ENCODE results near the gene AKT3. TPM values are rescaled to one million over a fixed set of nuclear protein-coding genes. Genes with fewer than 3 reads are reported as not detected.

Gene AKT3
- total and polyA plus RNA-seq, 8 donors = 5.5 to 100 (median 13.8) TPM

DNA sequence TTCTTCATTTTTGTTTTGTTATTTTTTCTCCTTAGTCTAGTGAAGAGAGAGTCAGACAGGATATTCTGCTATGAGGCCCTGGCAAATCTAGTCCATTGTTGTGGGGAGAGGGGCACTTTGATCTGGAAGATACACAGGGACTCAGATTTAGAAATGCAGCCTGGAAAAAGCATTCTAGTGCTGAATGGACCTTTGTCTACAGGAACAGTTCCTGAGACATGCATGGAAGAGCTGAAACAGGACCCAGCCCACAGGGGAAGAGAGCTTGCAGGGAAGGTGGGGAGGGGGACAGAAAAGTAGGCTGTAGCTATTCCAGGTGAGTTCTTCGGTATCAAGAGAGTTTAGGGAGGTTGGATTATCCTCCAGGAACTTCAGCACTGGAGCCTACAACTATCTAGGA, 98.5 kb downstream of the AKT3 start:
- Histone ChIP-seq H3K36me3 (no peaks in the 10 kb centered on the region), H3K27ac (no peak overlapping the region), H3K27me3 (no peaks in the 10 kb centered on the region), H3K4me1 (peaks cover 0 to 20% (median 4%) of the 10 kb centered on the region in 4 donors), H3K4me3 (no peak overlapping the region), H3K9me3 (no peaks in the 10 kb centered on the region)
- 56 to 100% (median 91%) methylated on average over 1 of the region's 1 CpG for WGBS, 5 donors
- intact Hi-C loops (cut with DNase I; ENCODE audit: low total_unique reads) = no loop called here
- no peak for DNase-seq
- TF ChIP-seq POLR2AphosphoS5 (IDR thresholded peaks at IDR 0.05) = no peak
- TF ChIP-seq POLR2A (IDR thresholded peaks at IDR 0.05) = no peak
- no peak for TF ChIP-seq EP300 (IDR thresholded peaks at IDR 0.05)
- TF ChIP-seq, protein P1, sequence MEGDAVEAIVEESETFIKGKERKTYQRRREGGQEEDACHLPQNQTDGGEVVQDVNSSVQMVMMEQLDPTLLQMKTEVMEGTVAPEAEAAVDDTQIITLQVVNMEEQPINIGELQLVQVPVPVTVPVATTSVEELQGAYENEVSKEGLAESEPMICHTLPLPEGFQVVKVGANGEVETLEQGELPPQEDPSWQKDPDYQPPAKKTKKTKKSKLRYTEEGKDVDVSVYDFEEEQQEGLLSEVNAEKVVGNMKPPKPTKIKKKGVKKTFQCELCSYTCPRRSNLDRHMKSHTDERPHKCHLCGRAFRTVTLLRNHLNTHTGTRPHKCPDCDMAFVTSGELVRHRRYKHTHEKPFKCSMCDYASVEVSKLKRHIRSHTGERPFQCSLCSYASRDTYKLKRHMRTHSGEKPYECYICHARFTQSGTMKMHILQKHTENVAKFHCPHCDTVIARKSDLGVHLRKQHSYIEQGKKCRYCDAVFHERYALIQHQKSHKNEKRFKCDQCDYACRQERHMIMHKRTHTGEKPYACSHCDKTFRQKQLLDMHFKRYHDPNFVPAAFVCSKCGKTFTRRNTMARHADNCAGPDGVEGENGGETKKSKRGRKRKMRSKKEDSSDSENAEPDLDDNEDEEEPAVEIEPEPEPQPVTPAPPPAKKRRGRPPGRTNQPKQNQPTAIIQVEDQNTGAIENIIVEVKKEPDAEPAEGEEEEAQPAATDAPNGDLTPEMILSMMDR (IDR thresholded peaks at IDR 0.05) = no peak

DNA sequence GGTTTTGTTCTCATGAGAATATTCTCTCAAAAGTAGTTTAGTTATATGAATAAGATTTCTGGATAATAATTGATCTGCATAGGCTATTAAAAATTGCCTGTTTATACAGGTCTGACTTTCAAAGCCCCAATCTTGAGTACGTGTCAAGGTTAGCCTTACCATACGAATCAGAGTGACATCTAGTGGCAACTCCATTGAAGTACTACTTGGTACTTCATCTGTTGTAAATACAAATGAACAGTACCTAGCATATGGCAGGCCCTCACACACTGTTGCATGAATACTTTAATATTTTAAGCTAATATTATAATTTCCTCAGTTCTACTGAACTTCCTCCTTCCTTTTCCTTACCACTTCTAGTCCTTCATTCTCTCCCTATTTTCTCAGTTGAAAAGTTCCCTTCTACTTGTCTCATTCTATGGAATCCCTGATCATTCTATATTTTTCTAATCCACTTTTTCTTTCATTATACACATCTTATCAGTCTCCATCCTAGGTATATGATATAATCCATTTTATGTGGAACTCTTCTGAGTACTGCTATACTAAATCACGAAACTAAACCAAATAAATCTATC, 101.2 kb downstream of the AKT3 start:
- H3K36me3 ChIP-seq = no peaks in the 10 kb centered on the region
- no peaks in the 10 kb centered on the region for H3K9me3 ChIP-seq
- peak in 1 of 2 donors; percentile 88 for DNase-seq
- H3K27ac ChIP-seq = no peak overlapping the region
- TF ChIP-seq, protein P1 (IDR thresholded peaks at IDR 0.05) = peak in 5 of 7 experiments; percentile 62 to 72 (median 67)
- TF ChIP-seq POLR2AphosphoS5 (IDR thresholded peaks at IDR 0.05) (peak in 1 of 3 donors; percentile 32), POLR2A (IDR thresholded peaks at IDR 0.05) (no peak), EP300 (IDR thresholded peaks at IDR 0.05) (no peak)
- H3K4me3 ChIP-seq = no peak overlapping the region
- 23 to 32% (median 28%) methylated on average over 3 of the region's 3 CpGs for WGBS, 5 donors
- intact Hi-C loops (cut with DNase I; ENCODE audit: low total_unique reads) = no loop called here
- peaks cover 0 to 15% (median 4%) of the 10 kb centered on the region in 4 donors for H3K4me1 ChIP-seq
- H3K27me3 ChIP-seq = no peaks in the 10 kb centered on the region

DNA sequence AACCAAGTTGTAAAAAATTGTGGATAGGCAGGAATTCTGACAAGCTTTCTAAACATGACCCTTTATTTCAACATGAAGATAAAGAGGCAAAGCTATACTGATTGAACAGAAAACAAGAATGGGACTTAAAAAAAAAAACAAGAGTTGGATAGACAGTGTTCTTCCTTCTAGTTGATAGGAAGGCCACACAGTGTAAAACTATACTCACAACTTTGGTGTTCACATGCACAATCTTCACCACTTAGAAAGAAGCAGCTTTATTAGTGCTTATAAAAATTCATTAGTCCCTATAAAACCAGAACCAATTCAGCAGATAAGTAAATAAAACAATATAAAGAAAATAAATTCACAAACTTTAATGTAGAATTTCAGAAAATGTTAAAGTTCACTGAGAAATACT, 101.8 kb downstream of the AKT3 start:
- Histone ChIP-seq H3K27ac (no peak overlapping the region), H3K27me3 (no peaks in the 10 kb centered on the region), H3K4me1 (peaks cover 0 to 15% (median 4%) of the 10 kb centered on the region in 4 donors), H3K9me3 (no peaks in the 10 kb centered on the region), H3K4me3 (no peak overlapping the region), H3K36me3 (no peaks in the 10 kb centered on the region)
- TF ChIP-seq EP300 (IDR thresholded peaks at IDR 0.05) = no peak
- TF ChIP-seq, protein P1 (IDR thresholded peaks at IDR 0.05) = no peak
- TF ChIP-seq POLR2A (IDR thresholded peaks at IDR 0.05) = no peak
- no peak for TF ChIP-seq POLR2AphosphoS5 (IDR thresholded peaks at IDR 0.05)
- intact Hi-C loops (cut with DNase I; ENCODE audit: low total_unique reads) = no loop called here
- no peak for DNase-seq

DNA sequence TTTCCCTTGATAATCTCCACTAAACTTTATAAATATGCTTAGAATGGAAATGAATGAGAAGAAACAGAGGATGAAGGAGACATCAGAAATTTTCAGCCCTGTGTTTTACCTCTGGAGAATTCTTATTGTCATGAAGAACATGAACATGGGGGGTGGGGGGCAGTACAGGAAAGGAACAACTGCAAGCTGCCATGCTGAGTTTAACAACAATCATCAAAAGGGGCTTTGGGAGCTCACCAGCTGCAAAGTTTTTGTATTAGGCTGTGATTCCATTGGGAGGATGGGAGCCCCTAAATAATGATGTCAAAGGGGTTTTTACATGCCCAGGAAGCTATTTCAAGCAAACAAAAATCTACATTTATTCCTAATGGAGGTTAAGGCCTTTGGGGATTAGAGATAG, 103.3 kb downstream of the AKT3 start:
- Histone ChIP-seq H3K4me3 (no peak overlapping the region), H3K4me1 (peaks cover 0 to 21% (median 8%) of the 10 kb centered on the region in 4 donors), H3K9me3 (no peaks in the 10 kb centered on the region), H3K27me3 (no peaks in the 10 kb centered on the region), H3K36me3 (no peaks in the 10 kb centered on the region), H3K27ac (no peak overlapping the region)
- intact Hi-C loops (cut with DNase I; ENCODE audit: low total_unique reads) = no loop called here
- TF ChIP-seq, protein P1 (IDR thresholded peaks at IDR 0.05) = no peak
- TF ChIP-seq POLR2AphosphoS5 (IDR thresholded peaks at IDR 0.05) (no peak), POLR2A (IDR thresholded peaks at IDR 0.05) (no peak)
- DNase-seq = no peak
